ENCODE results near the gene SGCA. TPM values are rescaled to one million over a fixed set of nuclear protein-coding genes. Genes with fewer than 3 reads are reported as not detected.
A peak's percentile ranks its signal among the peaks of the same experiment; 100 is the strongest.

SGCA gene
- total RNA-seq, 4 donors from 2014 or later: 72.7 to 145 (median 82.8) TPM

DNA sequence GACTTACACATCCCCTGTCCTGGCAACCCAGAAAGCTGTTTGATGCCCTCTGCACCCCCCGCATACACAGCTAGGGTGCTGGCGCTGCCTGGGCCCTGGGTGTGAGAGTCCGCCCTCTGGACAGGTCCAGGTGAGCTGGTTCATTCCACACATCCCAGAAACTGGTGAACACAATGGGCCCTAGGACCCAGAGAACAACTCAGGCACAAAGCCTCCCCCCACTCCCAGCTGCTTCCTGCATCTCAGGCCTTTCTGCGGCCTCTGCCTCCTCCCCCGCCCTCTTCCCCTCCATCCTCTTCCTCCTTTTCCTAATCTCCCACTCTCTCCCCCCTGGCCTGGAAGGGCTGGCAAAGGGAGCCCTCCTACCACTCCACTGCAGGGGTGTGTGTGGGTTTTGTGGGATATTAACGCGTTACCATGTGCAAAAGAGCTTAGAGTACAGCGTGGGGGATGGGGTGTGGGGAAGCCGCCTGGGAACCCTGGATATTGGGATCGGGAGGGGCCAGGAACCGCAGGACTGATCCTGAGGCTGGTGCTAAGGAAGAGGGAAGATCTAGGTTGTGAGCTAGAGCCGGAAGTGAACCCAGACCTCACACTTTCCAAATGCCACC, 13.8 kb upstream of the SGCA start:
- Histone ChIP-seq H3K27ac (replicated peaks in 1 of 4) (peak overlapping the region; percentile 87 to 95 (median 94)), H3K4me1 (peaks cover 56 to 85% (median 80%) of the 10 kb centered on the region in 4 donors), H3K9me3 (no peaks in the 10 kb centered on the region), H3K27me3 (no peaks in the 10 kb centered on the region), H3K36me3 (no peaks in the 10 kb centered on the region), H3K4me3 (peak overlapping the region; percentile 76 to 91 (median 78))
- TF ChIP-seq POLR2A (IDR thresholded peaks at IDR 0.05; ENCODE audit: low read depth): no peak
- TF ChIP-seq CTCF (IDR thresholded peaks at IDR 0.05): peak in 1 of 3 experiments; percentile 34
- TF ChIP-seq EP300 (IDR thresholded peaks at IDR 0.05): no peak
- peak; percentile 45 to 72 for TF ChIP-seq POLR2AphosphoS5 (IDR thresholded peaks at IDR 0.05)
- WGBS: 2% methylated on average over 11 of the region's 12 CpGs
- intact Hi-C loops (cut with DNase I): no loop called here
- DNase-seq (ENCODE audit: extremely low spot score): no peak

- H3K9me3 ChIP-seq: no peaks in the 10 kb centered on the region
- no peak for TF ChIP-seq POLR2A (IDR thresholded peaks at IDR 0.05; ENCODE audit: low read depth)
- no peak for TF ChIP-seq EP300 (IDR thresholded peaks at IDR 0.05)
- TF ChIP-seq POLR2AphosphoS5 (IDR thresholded peaks at IDR 0.05): no peak
- TF ChIP-seq CTCF (IDR thresholded peaks at IDR 0.05): no peak
- peaks cover 49 to 79% (median 73%) of the 10 kb centered on the region in 4 donors for H3K4me1 ChIP-seq
- peak overlapping the region; percentile 87 to 95 (median 94) for H3K27ac ChIP-seq (replicated peaks in 1 of 4)
- DNase-seq (ENCODE audit: extremely low spot score): no peak
- no peaks in the 10 kb centered on the region for H3K36me3 ChIP-seq
- no peaks in the 10 kb centered on the region for H3K27me3 ChIP-seq
- H3K4me3 ChIP-seq: peak overlapping the region in 3 of 4 donors; percentile 78 to 91 (median 79)
- WGBS: 82% methylated on average over 7 of the region's 7 CpGs
- intact Hi-C loops (cut with DNase I): no loop called here
These were observed 13.1 kb upstream of the SGCA start for GRCh38 chr17:50152736-50153135.

DNA sequence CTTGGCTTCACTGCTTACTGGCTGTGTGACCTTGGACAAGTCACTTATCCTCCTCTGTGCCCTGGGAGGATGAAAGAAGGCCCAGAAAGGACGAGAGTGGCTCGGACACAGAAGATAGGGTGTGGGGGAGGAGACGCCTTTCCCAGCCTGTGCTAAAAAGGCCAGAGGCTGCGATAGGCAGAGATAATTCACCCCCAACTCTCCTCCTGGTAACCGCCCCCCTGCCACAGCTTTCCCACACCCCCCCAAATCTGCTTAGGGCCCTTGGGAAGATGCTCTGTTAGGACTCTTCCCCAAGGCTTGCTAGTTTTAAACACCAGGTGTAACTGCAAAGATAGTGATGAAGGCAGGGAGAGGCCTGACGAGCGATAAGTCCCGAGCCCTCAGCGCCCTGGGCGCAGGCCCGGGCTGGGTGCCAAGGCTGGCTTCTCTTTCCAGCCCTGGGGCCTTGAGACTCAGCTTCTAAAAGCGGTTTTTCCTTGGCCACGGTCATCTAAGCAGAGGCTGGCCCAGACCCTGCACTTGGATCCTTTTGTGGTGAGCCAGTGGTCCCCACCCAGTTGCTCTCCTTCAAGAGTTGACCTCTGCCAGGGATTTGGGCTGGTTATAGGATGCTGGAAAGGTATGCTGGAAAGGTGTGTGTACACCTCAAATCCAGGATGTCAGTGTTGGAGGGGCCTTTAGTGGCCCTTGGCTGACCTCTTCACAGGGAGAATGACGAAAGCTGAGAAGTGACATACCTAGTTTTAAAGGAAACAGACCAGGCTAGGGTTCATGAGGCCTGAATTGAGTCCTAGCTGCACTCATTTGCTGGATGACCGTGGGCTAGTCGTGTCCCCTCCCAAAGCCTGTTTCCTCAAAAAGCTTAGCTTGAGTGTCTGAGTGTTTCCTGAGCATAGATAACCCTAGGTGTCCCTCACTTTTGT, 11.9 kb upstream of the SGCA start:
- Histone ChIP-seq H3K36me3 (no peaks in the 10 kb centered on the region), H3K27me3 (no peaks in the 10 kb centered on the region), H3K4me3 (no peak overlapping the region), H3K4me1 (peaks cover 44 to 67% (median 61%) of the 10 kb centered on the region in 4 donors), H3K27ac (replicated peaks in 1 of 4) (peak overlapping the region; percentile 87 to 95 (median 94)), H3K9me3 (no peaks in the 10 kb centered on the region)
- intact Hi-C loops (cut with DNase I): no loop called here
- TF ChIP-seq POLR2A (IDR thresholded peaks at IDR 0.05; ENCODE audit: low read depth): no peak
- TF ChIP-seq CTCF (IDR thresholded peaks at IDR 0.05): no peak
- no peak for TF ChIP-seq EP300 (IDR thresholded peaks at IDR 0.05)
- TF ChIP-seq POLR2AphosphoS5 (IDR thresholded peaks at IDR 0.05): peak in 1 of 2 donors; percentile 45
- 46% methylated on average over 14 of the region's 16 CpGs for WGBS
- no peak for DNase-seq (ENCODE audit: extremely low spot score)

- intact Hi-C loops (cut with DNase I): no loop called here
These were observed 11.2 kb upstream of the SGCA start for GRCh38 chr17:50154604-50155003.

More at GRCh38 chr17:50154604-50155003, 11.2 kb upstream of the SGCA start:
- Histone ChIP-seq H3K9me3 (no peaks in the 10 kb centered on the region), H3K27ac (replicated peaks in 1 of 4) (peak overlapping the region; percentile 87 to 95 (median 94)), H3K4me1 (peaks cover 44 to 60% (median 54%) of the 10 kb centered on the region in 4 donors), H3K36me3 (no peaks in the 10 kb centered on the region), H3K4me3 (no peak overlapping the region), H3K27me3 (no peaks in the 10 kb centered on the region)
- DNase-seq (ENCODE audit: extremely low spot score): no peak
- WGBS: 53% methylated on average over 1 of the region's 1 CpG
- no peak for TF ChIP-seq EP300 (IDR thresholded peaks at IDR 0.05)
- no peak for TF ChIP-seq POLR2A (IDR thresholded peaks at IDR 0.05; ENCODE audit: low read depth)
- TF ChIP-seq POLR2AphosphoS5 (IDR thresholded peaks at IDR 0.05): no peak
- no peak for TF ChIP-seq CTCF (IDR thresholded peaks at IDR 0.05)

All from esophagus muscularis mucosa (tissue), 4 donors.